ENCODE results near the gene SLBP.
A peak's percentile ranks its signal among the peaks of the same experiment; 100 is the strongest.

The SLBP gene

DNA sequence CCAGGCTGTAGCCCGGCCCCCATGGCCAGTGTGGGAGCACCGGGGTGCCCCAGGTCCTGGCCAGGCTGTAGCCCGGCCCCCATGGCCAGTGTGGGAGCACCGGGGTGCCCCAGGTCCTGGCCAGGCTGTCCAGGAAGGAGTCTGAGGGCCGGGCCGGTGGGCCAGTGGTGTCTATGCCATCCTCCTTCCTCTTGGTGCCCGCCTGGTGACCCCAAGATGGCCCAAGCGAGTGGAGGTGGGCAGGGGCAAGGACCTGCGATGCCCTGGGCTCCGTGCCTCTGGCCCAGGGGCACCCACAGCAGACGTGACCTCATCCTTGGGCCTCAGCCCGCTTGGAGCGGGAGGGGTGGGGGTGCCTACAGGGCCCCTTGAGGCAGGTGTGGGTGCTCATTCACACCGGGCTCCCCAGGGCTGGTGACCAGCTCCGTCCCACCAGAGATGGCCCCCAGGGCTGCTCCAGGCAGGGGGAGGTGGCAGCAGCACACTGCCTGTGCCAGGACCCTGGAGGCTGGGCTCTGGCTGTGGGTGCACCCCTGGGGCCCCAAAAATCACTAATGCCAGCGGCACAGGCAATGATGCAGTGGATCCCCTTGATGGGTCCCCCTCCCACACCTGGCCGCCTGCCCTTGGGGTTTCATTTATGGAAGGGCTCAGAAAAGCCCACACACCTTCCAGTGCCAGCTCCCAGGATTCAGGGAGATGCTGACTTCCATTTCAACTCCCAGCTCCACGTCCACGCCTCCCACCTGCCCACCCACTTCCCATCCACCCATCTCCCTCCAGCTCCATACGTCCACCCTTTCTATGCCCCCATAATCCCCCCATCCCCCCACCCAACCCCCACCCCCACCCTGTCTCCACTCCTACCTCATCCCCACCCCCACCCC is 45.0 kb upstream of the SLBP start:
- Histone ChIP-seq H3K36me3 (no peaks in the 10 kb centered on the region), H3K9me3 (replicated peaks in 1 of 11) (no peaks in the 10 kb centered on the region), H3K4me1 (peaks cover 28 to 63% (median 53%) of the 10 kb centered on the region in 10 experiments), H3K27ac (no peak overlapping the region), H3K4me2 (no peak overlapping the region), H4K20me1 (0 out of 22 replicates have a peak, but pooled peaks cover 0 to 1% (median 0%) of the 10 kb centered on the region in 11 experiments), H3K9ac (no peak overlapping the region), H3K27me3 (peaks cover 0 to 3% (median 1%) of the 10 kb centered on the region in 11 experiments; a peak in 8 of 22 replicates), H3K4me3 (no peak overlapping the region)
- no peak for TF ChIP-seq Cebpa-rat (IDR thresholded peaks at IDR 0.05)

DNA sequence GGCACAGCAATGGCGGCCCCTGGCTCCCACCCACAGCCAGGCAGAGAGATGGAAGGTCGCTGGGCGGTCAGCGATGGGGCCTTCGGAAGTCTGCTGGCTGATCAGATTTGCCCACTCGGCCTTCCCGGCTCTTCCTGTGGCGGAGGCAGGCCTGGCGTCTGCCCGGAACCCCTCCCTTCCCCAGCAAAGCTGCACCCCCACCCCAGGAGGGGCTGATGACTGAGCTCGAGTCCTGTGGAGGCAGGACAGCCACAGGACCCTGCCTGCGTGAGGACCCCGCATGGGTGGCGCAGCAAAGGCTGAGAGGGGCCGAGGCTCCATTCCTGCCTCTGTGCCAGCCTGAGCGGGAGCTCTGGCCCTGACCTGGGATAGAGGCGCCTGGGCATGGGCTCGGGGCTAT is 44.0 kb upstream of the SLBP start:
- no peaks in the 10 kb centered on the region for H3K9me3 ChIP-seq (replicated peaks in 1 of 11)
- no peak overlapping the region for H3K4me2 ChIP-seq
- no peak overlapping the region for H3K27ac ChIP-seq
- no peak overlapping the region for H3K4me3 ChIP-seq
- H3K27me3 ChIP-seq: no peaks in the 10 kb centered on the region
- no peaks in the 10 kb centered on the region for H3K36me3 ChIP-seq
- TF ChIP-seq Cebpa-rat (IDR thresholded peaks at IDR 0.05): no peak
- H4K20me1 ChIP-seq: no peaks in the 10 kb centered on the region
- peaks cover 35 to 73% (median 63%) of the 10 kb centered on the region in 10 experiments for H3K4me1 ChIP-seq
- no peak overlapping the region for H3K9ac ChIP-seq

DNA sequence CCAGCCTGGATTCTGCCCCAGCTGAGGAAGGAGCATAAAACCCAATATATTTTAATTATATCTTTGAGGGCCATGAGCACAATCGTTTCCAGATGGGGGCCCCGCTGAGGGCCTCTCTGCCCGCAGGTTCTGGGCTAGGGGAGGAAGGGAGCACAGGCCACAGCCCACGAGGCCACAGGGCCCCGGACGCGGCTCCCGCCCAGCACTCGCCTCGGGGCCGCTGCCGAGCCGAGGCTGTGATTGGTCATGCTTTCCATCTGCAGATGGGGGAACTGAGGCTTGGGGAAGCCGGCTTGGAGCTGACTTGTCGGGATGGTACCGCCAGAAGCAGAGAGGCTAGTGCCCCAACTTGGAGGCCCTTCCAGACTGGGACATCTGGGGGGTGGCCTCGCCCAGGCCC is 43.2 kb upstream of the SLBP start:
- TF ChIP-seq Cebpa-rat (IDR thresholded peaks at IDR 0.05): no peak
- H3K9me3 ChIP-seq (replicated peaks in 1 of 11): no peaks in the 10 kb centered on the region

GRCh38 chr4:1754336-1754735 is 42.2 kb upstream of the SLBP start:
- H3K27ac ChIP-seq: peak overlapping the region in 10 of 11 experiments; percentile 34 to 91 (median 86); a peak in 19 of 22 replicates

More for the DNA sequence above, 43.2 kb upstream of the SLBP start:
- Histone ChIP-seq H3K27ac (no peak overlapping the region), H4K20me1 (no peaks in the 10 kb centered on the region), H3K9ac (no peak overlapping the region), H3K4me2 (peak overlapping the region in 6 of 11 experiments; percentile 86 to 96 (median 94); a peak in 7 of 22 replicates), H3K4me1 (peaks cover 35 to 74% (median 65%) of the 10 kb centered on the region in 10 experiments), H3K27me3 (no peaks in the 10 kb centered on the region), H3K36me3 (no peaks in the 10 kb centered on the region), H3K4me3 (no peak overlapping the region)

GRCh38 chr4:1753697-1754311 is 41.7 kb upstream of the SLBP start:
- H3K4me3 ChIP-seq: no peak overlapping the region
- H3K9ac ChIP-seq: peak overlapping the region in 9 of 11 experiments; percentile 2 to 83 (median 79); a peak in 15 of 22 replicates
- H3K36me3 ChIP-seq: no peaks in the 10 kb centered on the region
- H4K20me1 ChIP-seq: no peaks in the 10 kb centered on the region
- no peaks in the 10 kb centered on the region for H3K27me3 ChIP-seq
- peak overlapping the region in 10 of 11 experiments; percentile 74 to 91 (median 86); a peak in 20 of 22 replicates for H3K27ac ChIP-seq
- peak overlapping the region; percentile 80 to 96 (median 94) for H3K4me2 ChIP-seq
- no peaks in the 10 kb centered on the region for H3K9me3 ChIP-seq (replicated peaks in 1 of 11)
- peaks cover 32 to 71% (median 54%) of the 10 kb centered on the region in 10 experiments for H3K4me1 ChIP-seq
- no peak for TF ChIP-seq Cebpa-rat (IDR thresholded peaks at IDR 0.05)

More at GRCh38 chr4:1754336-1754735, 42.2 kb upstream of the SLBP start:
- no peak for TF ChIP-seq Cebpa-rat (IDR thresholded peaks at IDR 0.05)
- Histone ChIP-seq H3K4me1 (peaks cover 32 to 73% (median 56%) of the 10 kb centered on the region in 10 experiments), H3K9ac (peak overlapping the region in 8 of 11 experiments; percentile 2 to 81 (median 76); a peak in 9 of 22 replicates), H3K27me3 (no peaks in the 10 kb centered on the region), H3K4me3 (no peak overlapping the region), H4K20me1 (no peaks in the 10 kb centered on the region), H3K4me2 (peak overlapping the region; percentile 80 to 96 (median 94)), H3K9me3 (replicated peaks in 1 of 11) (no peaks in the 10 kb centered on the region), H3K36me3 (no peaks in the 10 kb centered on the region)

DNA sequence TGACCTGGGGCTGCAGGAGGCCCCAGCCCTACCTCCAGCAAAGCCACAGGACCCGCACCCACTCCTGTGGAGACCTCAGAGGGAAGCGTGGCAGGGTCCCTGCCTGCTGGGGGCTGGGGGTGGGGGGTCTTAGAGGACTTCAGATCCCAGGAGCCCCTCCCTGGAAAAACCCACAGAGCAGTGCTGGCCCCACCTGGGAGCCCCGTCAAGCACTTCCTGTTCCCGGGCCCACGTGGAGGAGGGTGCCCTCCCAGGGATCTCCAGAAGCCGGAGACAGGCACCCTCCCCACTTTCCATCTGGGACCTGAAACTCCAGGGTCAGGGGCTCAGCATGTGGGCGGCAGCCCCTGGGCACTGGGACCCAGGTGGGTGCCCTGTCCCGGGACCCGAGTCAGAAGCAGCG is 41.2 kb upstream of the SLBP start:
- Histone ChIP-seq H3K27ac (peak overlapping the region; percentile 74 to 91 (median 86)), H3K9me3 (replicated peaks in 1 of 11) (no peaks in the 10 kb centered on the region), H3K4me2 (peak overlapping the region; percentile 80 to 96 (median 94)), H3K27me3 (no peaks in the 10 kb centered on the region), H3K4me1 (peaks cover 36 to 70% (median 53%) of the 10 kb centered on the region in 10 experiments), H3K9ac (peak overlapping the region; percentile 76 to 83 (median 79); a peak in 21 of 22 replicates), H4K20me1 (peaks cover 0 to 2% (median 0%) of the 10 kb centered on the region in 11 experiments; a peak in 3 of 22 replicates), H3K36me3 (no peaks in the 10 kb centered on the region), H3K4me3 (peak overlapping the region in 1 of 10 experiments; percentile 45; a peak in 1 of 20 replicates)
- no peak for TF ChIP-seq Cebpa-rat (IDR thresholded peaks at IDR 0.05)

DNA sequence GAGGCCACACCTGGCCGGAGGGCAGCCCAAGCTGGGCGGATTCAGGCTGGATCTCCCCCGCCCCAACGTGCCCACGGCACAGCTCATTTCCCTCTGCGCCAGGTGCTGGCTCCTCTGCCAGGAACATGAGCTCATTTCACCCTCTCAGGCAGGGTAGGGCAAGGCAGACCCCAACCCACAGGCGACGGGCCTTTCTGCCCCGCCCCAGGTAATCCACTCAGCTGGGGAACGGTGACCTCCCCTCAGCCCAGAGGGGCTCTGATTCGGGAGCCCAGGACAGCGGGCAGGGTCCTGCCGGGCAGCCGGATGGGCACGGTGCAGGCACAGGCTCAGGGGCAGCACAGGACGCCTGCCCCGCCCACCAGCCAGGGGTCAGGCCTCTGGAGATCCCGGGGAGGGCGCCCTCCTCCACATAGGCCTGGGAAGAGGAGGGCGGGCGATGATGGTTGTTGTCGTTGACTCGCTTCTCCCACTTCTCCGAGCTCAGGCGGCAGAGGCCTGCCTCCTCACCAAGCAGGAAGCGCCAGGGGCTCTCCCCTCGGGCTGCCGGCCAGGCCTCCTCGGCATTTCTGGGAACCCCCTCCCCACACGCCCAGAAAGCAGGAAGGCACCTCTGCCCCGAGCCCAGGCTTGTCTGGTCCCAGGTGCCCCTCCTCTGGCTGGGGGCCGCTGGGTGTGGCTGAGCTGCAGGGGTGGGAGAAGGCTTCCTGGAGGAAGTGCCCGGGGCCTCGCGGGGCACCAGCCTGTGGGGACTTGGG is 40.3 kb upstream of the SLBP start:
- peak overlapping the region; percentile 80 to 96 (median 94) for H3K4me2 ChIP-seq
- H4K20me1 ChIP-seq: peaks cover 0 to 11% (median under 1%) of the 10 kb centered on the region in 11 experiments; a peak in 5 of 22 replicates
- H3K9me3 ChIP-seq (replicated peaks in 1 of 11): no peaks in the 10 kb centered on the region
- H3K27ac ChIP-seq: peak overlapping the region; percentile 74 to 91 (median 86)
- peak overlapping the region in 2 of 10 experiments; percentile 13 to 45; a peak in 5 of 20 replicates for H3K4me3 ChIP-seq
- peak overlapping the region; percentile 76 to 83 (median 79) for H3K9ac ChIP-seq
- no peaks in the 10 kb centered on the region for H3K27me3 ChIP-seq
- TF ChIP-seq Cebpa-rat (IDR thresholded peaks at IDR 0.05): no peak
- peaks cover 33 to 68% (median 50%) of the 10 kb centered on the region in 10 experiments for H3K4me1 ChIP-seq
- H3K36me3 ChIP-seq: no peaks in the 10 kb centered on the region

- Histone ChIP-seq H3K4me2 (peak overlapping the region; percentile 80 to 96 (median 94)), H4K20me1 (peaks cover 0 to 16% (median 4%) of the 10 kb centered on the region in 11 experiments; a peak in 8 of 22 replicates), H3K4me1 (peaks cover 33 to 68% (median 50%) of the 10 kb centered on the region in 10 experiments), H3K9ac (peak overlapping the region; percentile 76 to 83 (median 79)), H3K27ac (peak overlapping the region; percentile 74 to 91 (median 86); a peak in 20 of 22 replicates), H3K4me3 (peak overlapping the region in 1 of 10 experiments; percentile 45; a peak in 3 of 20 replicates), H3K27me3 (no peaks in the 10 kb centered on the region), H3K9me3 (replicated peaks in 1 of 11) (no peaks in the 10 kb centered on the region), H3K36me3 (no peaks in the 10 kb centered on the region)
- TF ChIP-seq Cebpa-rat (IDR thresholded peaks at IDR 0.05): no peak
Observed at GRCh38 chr4:1751919-1752283, 39.8 kb upstream of the SLBP start.
